DLD1 (cell line): ENCODE measurements around the gene COL27A1.

Experiments
- in situ Hi-C: cut with HindIII; loops from 2 replicates; pipeline ENCODE4 v1.10.0; 2017; ENCODE audit warnings: low sequenced_read_pairs

Gene COL27A1

DNA sequence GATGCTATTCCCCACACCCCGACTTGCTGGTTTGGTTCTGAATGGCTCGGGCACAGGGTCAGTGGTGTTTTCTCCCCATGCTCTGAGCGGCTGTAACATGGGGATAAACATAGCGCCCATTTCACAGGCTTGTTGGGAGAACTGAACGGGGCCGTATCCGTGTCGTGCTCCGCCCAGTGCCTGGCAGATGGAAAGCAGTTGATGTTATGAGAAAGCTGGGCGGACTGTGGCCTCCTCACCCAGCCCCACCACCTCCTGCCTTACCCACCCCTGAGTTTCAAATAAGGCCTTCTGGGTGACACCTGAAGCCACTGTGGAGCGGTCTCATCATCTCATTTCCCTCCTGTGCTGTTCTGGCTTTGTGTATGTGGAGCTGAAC, 188.8 kb downstream of the COL27A1 start:
- in situ Hi-C loops: no loop called here

DNA sequence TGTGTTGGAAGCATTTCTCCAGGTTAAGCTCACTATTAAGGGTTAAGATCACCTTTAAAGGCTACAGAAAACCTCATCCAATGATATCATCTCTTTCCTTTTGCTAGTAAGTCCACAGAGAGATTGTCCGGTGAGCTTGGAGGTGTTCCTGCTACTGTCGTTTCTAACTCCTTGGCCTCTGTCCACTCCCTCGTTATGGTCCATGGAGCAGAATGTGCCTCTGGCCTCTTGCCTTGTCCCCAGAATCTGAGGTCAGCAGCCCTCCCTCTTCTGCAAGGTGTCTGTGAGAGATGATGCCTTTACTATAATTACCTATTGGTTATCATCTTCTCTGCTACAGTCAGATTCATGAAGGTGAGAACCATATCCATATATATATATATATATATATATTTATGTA, 189.4 kb downstream of the COL27A1 start:
- in situ Hi-C loops: no loop called here

DNA sequence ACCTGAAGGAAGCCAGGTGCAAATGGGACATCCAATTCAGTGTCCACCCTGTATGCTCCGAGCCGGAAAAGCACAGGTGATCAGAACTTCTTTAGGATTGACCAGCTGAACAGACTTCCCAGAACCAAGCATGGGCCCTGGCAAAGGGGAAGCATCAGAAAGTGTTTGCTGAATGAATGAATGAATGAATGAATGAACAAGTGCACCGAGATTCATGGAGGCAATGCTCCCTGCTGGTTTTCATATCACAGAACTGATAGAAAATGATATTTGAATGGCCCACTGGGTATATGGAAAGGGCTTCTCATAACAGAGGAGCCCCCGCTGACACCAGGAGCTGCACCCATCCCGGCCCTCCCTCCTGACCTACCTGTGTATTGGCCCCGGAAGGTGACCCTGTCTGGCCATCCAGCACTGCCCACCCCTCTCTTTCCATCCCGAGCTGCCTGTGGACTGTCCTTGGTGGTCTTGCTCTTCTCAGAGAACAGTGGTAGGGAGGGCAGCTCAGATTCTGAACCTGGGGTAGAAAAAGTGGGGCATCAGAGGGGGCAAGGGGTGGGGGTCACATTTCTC, 190.2 kb downstream of the COL27A1 start:
- in situ Hi-C loops: no loop called here

DNA sequence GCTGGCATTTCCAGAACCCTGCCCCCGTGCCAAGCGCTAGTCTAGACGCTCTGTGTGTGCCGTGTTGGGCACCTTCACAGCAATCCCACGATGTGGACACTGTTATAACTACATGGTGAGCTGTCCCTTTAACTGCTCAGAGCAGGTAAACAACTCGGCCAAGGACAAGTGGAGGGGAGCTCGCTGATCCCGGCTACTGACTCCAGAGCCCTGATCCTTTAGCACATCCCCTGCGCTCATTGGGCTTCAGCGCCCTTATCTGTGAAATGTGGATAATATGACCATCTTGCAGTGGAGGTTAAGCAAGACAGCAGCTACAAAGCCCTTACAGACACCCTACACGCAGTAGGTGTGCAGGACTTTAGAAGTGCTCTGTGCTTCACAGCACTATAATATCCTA, 190.8 kb downstream of the COL27A1 start:
- in situ Hi-C loops: no loop called here

DNA sequence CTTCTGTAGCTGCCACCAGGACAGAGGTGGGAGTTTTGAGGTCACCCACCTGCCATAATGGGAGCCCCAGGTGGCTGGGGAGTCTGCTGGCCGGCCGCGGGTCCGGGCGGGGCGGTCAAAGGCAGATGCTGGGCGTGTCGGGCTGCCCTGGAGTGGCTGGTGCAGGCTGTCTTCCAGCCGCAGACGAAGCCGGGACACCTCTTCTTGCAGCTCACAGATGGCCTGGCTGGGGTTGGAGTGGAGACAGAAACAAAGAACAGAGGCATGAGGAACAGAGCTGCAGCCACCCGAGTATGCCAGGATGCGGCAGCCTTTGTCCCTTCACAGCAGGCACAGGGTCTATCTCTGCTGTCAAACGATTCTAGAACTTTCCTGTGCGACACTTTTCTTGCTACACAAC, 192.3 kb downstream of the COL27A1 start:
- in situ Hi-C loops: no loop called here

DNA sequence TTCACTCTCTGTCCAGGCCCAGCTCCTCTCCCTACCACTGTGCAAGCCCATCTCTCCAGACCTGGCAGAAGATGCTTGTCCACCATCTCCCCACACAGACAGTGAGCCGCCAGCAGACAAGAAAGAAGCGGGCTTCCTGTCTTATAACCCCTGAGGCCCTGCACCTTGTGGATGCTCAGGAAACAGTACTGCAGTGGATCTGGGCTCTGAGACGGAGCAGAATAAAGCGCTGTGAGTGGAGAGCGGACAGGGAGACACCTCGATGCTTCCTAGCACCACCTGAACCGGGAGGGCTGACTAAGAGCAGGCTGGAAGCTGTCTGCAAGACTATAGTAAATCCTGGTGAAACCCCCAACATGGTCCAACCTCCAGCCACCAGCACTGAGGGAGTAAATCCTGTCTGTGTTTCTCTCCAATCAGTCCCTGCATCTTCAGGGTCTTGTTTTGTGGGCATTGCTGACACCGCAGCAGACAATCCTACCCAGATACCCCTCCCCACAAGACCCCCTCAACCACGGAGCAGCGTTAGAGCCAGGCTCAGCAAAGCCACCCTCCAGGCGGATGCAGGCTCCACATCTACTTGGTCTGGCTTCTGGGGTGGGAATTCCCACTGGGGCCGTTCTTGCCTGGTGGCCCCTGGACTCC, 193.0 kb downstream of the COL27A1 start:
- in situ Hi-C loops: no loop called here

DNA sequence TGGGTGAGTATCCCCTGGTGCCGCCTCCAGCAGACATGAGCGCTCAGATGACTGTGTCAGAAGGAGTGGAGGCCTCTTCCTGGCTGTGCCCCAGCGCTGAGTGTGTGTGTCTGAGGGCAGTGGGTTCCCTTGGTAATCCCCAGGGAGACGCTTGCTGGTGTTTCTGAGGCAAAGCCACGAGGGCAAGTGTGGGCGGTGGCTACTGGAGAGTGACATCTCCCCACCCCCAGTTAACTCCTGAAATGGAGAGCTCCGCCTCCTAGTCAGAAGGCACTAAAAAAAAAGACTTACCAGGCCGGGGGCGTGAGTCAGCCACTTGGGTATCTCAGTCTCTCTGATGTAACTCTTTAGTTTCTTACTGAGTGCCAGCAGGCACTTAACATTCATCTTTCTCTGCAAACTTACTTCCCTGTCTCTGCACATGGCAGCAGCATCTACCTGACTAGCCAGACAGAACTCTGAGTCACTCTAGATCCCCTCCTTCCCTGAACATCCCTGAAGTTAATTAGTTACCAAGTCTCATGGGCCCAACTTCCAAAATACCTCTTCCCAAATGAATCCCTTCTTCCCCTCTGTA, 193.7 kb downstream of the COL27A1 start:
- in situ Hi-C loops: no loop called here

DNA sequence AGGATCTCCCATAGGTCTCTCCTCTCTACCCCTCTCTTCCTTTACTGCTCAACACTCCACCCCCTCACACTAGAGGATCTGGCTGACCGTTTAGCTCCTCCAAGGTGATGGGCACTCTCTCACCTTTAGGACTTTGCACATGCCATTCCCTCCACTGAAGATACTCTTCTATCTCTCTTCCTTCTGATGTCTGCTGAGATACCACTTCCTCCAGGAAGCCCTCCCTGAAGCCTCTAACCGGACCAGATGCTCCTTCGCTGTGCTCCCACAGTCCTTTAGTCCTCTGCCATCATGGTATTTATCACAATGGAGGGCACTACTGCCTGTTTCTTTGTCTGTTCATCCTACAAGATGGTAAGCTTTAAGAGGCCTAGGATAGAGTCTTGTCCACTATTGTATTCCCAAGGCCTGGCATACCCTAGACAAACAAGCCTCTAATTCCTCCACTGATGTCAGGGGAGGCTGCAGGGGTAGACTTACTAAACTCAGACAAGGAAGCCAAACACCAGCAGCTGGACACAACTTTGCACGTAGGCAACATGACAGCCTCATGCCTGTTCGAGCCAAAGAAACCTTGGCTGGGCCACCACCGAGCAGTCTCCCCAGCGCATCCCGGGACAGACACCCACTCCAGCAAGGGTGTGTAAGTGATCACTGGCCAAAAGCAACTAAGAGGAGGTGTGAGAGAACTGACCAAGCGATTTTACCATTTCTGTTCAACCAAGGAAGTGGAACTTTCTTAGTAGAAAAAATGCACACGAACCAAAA, 194.6 kb downstream of the COL27A1 start:
- in situ Hi-C loops: no loop called here

DNA sequence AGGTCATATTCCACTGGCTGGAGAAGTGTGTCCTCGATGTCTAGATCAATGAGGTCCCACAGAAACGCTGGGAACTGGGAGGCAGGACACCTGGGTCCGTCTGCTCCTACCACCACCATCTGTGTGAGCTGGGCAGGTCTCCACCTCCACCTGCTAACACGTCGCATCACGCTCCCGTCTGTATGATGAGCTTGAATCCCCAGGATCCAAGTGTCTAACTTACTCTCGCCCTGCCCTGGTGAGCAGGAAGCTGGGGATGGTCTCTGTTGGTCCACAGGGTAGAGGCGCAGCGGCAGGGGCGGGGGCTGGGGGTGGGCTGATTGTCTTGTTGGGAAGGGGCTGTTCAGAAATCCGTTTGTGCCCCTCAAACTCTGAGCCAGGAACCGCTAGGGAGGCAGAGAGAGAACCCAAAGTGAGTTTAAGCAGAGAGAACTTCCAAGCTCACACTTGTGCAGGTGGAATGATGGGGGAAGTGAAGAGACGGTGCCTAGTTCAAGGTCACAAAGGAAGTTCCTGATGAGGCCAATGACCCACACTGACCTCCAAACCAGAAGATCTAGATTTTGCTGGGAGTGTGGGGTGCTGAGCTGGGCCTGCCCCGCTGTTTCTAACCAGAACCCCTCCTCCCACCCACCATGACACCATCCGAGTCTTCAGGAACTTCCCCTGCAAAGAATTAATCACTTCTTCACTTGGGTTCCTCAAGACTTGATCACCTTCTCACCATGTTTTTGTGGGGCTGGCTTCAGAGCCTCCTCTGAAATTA, 195.5 kb downstream of the COL27A1 start:
- in situ Hi-C loops: no loop called here

DNA sequence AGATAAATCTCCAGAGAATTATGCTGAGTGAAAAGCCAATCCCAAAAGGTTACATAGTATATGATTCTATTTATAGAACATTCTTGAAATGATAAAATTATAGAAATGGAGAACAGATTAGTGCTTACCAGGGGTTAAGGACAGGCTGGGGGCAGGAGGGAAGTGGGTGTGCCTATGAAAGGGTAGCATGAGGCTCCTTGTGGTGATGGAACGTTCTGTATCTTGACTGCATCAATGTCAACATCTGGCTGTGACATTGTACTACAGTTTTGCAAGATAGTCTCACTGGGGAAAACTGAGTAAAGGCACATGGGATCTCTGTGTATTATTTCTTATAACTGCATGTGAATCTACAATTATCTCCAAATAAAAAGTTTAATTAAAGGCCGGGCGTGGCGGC, 196.6 kb downstream of the COL27A1 start:
- in situ Hi-C loops: no loop called here

DNA sequence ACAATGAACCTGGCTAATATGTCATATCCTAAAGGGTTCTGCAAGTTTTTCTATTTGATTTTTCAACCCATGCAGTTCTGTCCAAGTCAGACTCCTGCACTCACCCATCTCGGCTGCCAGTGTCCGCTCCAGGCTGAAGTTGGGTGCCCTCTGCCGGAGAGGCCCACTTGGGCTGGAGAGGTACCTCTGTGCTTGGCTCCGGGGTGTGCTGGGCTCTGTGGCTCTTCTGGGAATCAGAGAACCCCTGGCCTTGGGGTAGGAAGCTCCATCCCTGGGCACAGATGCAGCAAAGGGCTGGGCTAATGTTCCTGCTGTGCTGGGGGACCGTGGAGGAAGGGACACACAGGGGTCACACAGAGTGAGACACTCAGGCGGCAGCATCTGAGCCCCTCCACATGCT, 200.5 kb downstream of the COL27A1 start:
- in situ Hi-C loops: no loop called here

DNA sequence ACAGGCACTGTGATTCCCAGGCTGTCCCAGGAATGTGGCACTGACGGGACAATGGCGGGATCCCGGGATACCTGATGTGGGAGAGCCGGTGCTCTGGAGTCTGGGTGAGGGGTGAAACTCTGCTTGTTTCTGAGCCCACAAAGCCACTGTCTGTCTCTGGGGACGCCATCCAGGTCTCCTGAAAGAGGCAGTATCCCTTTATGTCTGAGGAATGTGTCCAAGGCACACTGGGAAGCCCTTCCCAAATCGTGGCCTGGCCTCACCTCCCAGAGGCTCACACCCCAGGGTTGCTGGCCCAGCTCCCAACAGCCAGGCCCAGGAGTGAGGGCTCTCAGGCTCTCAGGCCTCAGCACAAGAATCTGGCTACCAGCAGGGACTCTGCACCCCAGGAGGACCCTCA, 201.5 kb downstream of the COL27A1 start:
- in situ Hi-C loops: no loop called here

DNA sequence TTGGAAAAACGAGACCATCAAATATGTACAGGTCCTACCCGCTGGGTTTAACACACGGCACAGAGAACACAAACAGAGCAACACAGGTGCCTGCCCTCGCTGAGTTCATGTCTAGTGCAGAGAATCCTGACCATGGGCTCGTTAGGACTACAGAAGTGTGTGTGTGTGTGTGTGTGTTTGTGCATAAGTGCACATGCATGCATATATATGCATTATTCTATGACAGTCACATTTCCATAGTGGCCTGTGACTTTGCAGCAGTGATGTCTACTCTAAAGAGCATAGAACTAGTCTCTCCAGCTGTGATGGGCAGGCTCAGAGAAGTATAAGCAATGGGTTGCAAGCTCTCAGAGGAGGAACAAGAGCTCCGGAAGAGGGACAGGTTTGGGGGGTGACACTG, 202.0 kb downstream of the COL27A1 start:
- in situ Hi-C loops: no loop called here

DNA sequence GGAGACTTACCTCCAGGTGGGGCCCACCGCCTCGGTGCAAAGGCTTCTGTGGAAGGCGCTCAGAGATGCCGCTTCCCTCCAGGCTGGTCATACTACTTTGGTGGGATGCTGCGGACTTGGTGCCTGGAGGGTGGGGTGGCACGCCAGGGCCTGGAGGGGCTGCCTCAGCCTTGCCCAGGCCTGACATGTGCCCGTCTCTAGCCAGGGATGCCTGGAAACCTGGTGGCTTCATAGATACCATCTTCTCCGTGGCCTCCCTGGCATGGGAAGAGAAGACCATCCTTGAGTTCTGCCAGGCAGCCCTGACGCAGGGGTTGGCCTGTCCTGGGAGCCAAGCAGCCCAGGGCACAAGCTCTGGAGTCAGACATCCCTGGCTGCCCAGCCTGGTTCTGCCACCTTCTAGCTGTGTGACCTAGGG, 202.6 kb downstream of the COL27A1 start:
- in situ Hi-C loops: no loop called here

DNA sequence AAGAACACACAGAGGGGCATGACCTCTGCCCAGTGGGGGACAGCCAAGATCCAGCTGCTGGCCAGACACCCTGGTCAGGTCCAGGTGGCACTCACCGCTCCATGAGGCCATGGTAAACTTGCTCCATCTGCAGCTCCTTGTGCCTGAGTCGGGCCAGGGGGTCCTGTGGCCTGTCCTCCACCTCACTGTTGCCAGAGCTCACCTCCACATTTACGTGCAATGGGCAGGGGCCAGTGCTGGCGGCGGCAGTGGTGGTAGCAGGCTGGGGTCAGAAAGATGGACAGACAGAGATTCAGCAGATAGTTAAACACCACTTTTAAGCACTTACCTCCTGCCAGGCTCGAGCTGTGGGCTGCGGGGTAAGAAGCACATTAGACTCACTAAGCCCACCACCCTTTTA, 204.5 kb downstream of the COL27A1 start:
- in situ Hi-C loops: no loop called here

DNA sequence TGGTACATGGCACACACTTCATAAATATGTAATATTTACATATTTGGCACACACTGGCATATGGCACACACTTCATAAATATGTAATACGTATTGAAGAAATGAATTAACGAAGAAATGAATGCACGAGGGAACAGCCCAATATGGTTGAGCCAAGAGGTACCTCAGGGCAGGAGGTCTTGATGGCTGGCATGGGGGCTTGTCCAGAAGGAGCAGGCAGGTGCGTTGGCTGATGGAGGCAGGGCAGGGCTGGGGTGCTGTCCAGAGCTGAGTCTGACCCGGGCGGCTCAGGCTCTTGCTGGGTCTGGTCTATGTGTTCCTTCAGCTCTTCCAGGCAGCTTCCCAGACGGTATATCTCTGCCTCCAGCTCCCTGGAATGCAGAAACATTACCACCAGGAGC, 206.2 kb downstream of the COL27A1 start:
- in situ Hi-C loops: no loop called here
